GM11168 (cell line): ENCODE data around the gene MDH2.
"Not testable (repeated sequence)": the region's sequence is repeated elsewhere in the genome, so short reads cannot be mapped to it uniquely, and the experiment has no call there.

Experiments used
- in situ Hi-C: fragments of 300-500 bp; cut with MboI; formaldehyde crosslinking; loops from one replicate; pipeline ENCODE4 v1.12.0; 2022; ENCODE audit warnings: low sequenced_read_pairs; ENCODE audit not compliant: unreplicated experiment

The MDH2 gene

GRCh38 chr7:76047811-76048667 lies at the start of gene MDH2, which contains the start of gene STYXL1:
Gene MDH2 (plus strand): TSS chr7:76048106. CDS start chr7:76048161, 55 bp downstream.
Gene STYXL1 (minus strand): TSS chr7:76048000. CDS start chr7:76030523, 17,477 bp downstream.
- in situ Hi-C loops, result no loop called here

GRCh38 chr7:76000566-76000965 lies 47.3 kb upstream of the MDH2 start:
- in situ Hi-C loops, result no loop called here

GRCh38 chr7:76002139-76002538 lies 45.8 kb upstream of the MDH2 start:
- in situ Hi-C loops, result no loop called here

GRCh38 chr7:76002822-76003221 lies 45.1 kb upstream of the MDH2 start:
- in situ Hi-C loops, result no loop called here

GRCh38 chr7:76003351-76003750 lies 44.6 kb upstream of the MDH2 start:
- in situ Hi-C loops, result no loop called here

- in situ Hi-C loops, result not testable (repeated sequence)
Measured at GRCh38 chr7:76005004-76005403, 42.9 kb upstream of the MDH2 start.

GRCh38 chr7:76008156-76008687 lies 39.7 kb upstream of the MDH2 start:
- in situ Hi-C loops, result no loop called here

GRCh38 chr7:76009672-76010600 lies 38.0 kb upstream of the MDH2 start:
- in situ Hi-C loops, result no loop called here

- in situ Hi-C loops, result no loop called here
Measured at GRCh38 chr7:76011442-76011861, 36.5 kb upstream of the MDH2 start.

GRCh38 chr7:76016191-76016947 lies 31.5 kb upstream of the MDH2 start:
- in situ Hi-C loops, result no loop called here

GRCh38 chr7:76018520-76018919 lies 29.4 kb upstream of the MDH2 start:
- in situ Hi-C loops, result not testable (repeated sequence)

GRCh38 chr7:76020031-76020714 lies 27.7 kb upstream of the MDH2 start:
- in situ Hi-C loops, result loop anchor here (10.0 kb wide), 1 partner anchor 145 kb away; the partner anchor contains the start of gene RHBDD2

- in situ Hi-C loops, result loop anchor here (10.0 kb wide), 1 partner anchor 147 kb away; the partner anchor contains the start of gene RHBDD2
Measured at GRCh38 chr7:76022026-76022780, 25.7 kb upstream of the MDH2 start.

GRCh38 chr7:76023002-76023401 lies 24.9 kb upstream of the MDH2 start:
- in situ Hi-C loops, result loop anchor here (10.0 kb wide), 1 partner anchor 148 kb away; the partner anchor contains the start of gene RHBDD2

GRCh38 chr7:76029682-76030081 lies 18.2 kb upstream of the MDH2 start:
- in situ Hi-C loops, result loop anchor here (10.0 kb wide), 1 partner anchor 155 kb away; the partner anchor contains the start of gene RHBDD2

GRCh38 chr7:76031964-76032363 lies 15.9 kb upstream of the MDH2 start:
- in situ Hi-C loops, result no loop called here

- in situ Hi-C loops, result no loop called here
Measured at GRCh38 chr7:76037310-76037709, 10.6 kb upstream of the MDH2 start.

GRCh38 chr7:76040126-76040525 lies 7.8 kb upstream of the MDH2 start:
- in situ Hi-C loops, result no loop called here
